ENCODE measurements around the gene POFUT2. TPM values are rescaled to one million over a fixed set of nuclear protein-coding genes. Genes with fewer than 3 reads are reported as not detected.

Gene POFUT2
- total RNA-seq, 1 donor from 2014 or later: 22.5 TPM

DNA sequence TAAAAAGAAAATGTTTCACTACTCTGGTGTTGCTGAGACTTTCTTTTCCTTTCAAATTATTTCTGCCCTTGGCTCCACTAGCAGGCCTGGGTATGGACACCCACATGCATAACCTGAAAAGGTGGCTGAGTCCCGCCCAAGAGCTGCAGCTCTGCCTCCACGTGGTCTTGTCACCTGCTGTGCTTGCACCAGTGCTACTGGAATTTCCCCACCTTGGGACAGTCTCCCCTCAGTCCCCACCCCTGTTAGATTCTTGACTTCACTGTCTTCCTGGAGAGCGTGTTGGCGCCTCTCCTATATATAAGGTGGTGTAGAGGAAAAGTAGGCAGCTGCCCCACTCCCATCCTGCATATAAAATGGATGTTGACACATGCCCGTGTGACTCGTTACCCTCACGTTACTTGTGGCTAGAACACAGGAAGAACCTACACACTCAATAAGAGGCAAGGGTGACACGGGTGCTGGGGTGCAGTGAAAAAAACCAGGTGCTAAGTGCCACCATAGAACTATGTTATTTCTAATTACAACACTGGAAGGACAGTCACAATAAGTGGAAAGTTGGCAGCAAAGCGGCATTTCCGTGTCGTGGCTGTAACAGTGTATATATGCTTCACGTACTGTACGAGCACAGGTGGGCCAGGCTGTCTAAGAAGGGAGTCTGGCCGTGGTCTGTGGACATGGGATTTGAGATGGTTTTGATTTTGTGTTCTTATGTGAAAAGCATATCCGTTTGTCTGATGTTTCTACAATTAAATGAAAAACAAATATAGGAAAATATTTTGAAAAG is 61.0 kb downstream of the POFUT2 start:
- H3K36me3 ChIP-seq (ENCODE audit: control insufficient read depth, insufficient read depth, low read length): no peaks in the 10 kb centered on the region
- no peak for DNase-seq (ENCODE audit: low read depth)
- H3K4me3 ChIP-seq (ENCODE audit: low read depth, low read length): no peak overlapping the region
- no peaks in the 10 kb centered on the region for H3K27me3 ChIP-seq (ENCODE audit: control insufficient read depth, insufficient read depth, low read length)
- no peak for TF ChIP-seq CTCF (IDR thresholded peaks at IDR 0.05; ENCODE audit: insufficient read depth, low read length, poor library complexity, severe bottlenecking)

GRCh38 chr21:45225741-45226327 is 61.9 kb downstream of the POFUT2 start:
- no peak for TF ChIP-seq CTCF (IDR thresholded peaks at IDR 0.05; ENCODE audit: insufficient read depth, low read length, poor library complexity, severe bottlenecking)
- no peaks in the 10 kb centered on the region for H3K36me3 ChIP-seq (ENCODE audit: control insufficient read depth, insufficient read depth, low read length)
- H3K27me3 ChIP-seq (ENCODE audit: control insufficient read depth, insufficient read depth, low read length): no peaks in the 10 kb centered on the region
- no peak for DNase-seq (ENCODE audit: low read depth)
- no peak overlapping the region for H3K4me3 ChIP-seq (ENCODE audit: low read depth, low read length)

DNA sequence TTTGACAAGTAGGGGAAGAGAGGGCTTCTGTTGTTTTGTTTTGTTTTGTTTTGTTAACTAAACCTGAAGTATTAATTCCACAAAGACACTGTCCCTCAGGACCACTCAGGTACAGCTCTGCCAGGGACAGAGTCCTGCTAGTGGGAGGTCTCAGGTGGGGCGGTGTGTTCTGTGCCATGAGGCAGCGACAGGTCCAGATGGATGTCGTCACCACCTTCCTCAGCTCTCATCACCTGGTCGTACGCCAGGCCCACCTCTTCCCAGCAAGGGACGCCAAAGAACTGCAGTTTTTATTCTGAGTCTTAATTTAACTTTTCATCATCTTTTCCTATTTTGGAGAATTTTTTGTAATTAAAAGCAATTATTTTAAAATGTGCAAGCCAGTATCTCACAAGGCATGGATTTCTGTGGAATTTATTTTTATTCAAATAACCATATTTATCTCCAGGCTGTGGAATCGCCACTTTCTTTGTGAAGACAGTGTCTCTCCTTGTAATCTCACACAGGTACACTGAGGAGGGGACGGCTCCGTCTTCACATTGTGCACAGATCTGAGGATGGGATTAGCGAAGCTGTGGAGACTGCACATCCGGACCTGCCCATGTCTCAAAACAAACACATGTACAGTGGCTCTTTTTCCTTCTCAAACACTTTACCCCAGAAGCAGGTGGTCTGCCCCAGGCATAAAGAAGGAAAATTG is 62.5 kb downstream of the POFUT2 start:
- Histone ChIP-seq H3K27me3 (ENCODE audit: control insufficient read depth, insufficient read depth, low read length) (no peaks in the 10 kb centered on the region), H3K4me3 (ENCODE audit: low read depth, low read length) (no peak overlapping the region), H3K36me3 (ENCODE audit: control insufficient read depth, insufficient read depth, low read length) (no peaks in the 10 kb centered on the region)
- DNase-seq (ENCODE audit: low read depth): no peak
- no peak for TF ChIP-seq CTCF (IDR thresholded peaks at IDR 0.05; ENCODE audit: insufficient read depth, low read length, poor library complexity, severe bottlenecking)

- DNase-seq (ENCODE audit: low read depth): no peak
- H3K36me3 ChIP-seq (ENCODE audit: control insufficient read depth, insufficient read depth, low read length): no peaks in the 10 kb centered on the region
- no peak overlapping the region for H3K4me3 ChIP-seq (ENCODE audit: low read depth, low read length)
- no peaks in the 10 kb centered on the region for H3K27me3 ChIP-seq (ENCODE audit: control insufficient read depth, insufficient read depth, low read length)
- TF ChIP-seq CTCF (IDR thresholded peaks at IDR 0.05; ENCODE audit: insufficient read depth, low read length, poor library complexity, severe bottlenecking): no peak
Measured at GRCh38 chr21:45224189-45224938, 63.3 kb downstream of the POFUT2 start.

DNA sequence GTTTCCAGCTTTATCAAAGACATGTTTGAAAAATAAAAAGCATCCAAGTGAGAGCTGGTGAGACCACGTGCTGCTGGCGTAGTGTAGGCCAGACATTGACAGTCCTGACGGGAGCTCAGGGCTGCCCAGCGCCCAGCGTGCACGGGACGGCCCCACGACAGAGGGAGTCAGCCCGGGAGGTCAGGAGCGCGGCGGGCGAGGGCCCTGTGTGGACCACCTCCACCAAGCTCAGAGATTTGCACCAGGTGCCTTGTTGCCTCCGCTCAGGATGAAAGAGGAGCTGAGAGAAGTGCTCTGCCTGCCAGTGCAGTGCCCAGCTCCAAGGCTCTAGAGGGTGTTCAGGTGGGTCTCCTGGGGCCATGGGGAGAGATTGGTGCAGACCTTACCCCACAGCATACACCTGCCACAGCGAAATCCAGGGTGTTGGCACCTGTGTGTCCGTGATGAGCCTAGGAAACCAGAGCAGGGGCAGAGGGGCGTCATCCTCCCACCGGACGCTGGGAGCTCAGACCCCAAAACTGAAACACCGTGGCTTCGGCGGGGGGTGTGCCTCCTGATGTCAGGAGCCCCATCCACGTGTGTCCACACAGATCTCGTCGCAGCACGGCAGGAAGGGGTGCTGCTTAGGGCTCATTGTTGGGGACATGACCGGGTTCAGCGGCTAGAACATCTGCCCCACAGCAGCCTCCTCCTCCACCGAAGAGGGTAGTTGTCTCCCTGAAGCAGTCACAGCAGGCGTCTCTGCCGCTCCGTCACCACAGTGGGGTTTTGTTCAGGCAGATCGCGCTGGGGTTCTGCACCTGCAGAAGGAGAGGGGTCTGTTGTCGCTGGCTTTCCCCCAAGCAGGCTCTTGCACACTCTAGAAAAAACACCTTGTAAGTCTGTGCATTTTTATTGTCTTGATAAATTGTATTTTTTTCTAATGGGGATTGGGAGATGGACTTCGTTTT is 64.2 kb downstream of the POFUT2 start:
- Histone ChIP-seq H3K27me3 (ENCODE audit: control insufficient read depth, insufficient read depth, low read length) (no peaks in the 10 kb centered on the region), H3K4me3 (ENCODE audit: low read depth, low read length) (no peak overlapping the region), H3K36me3 (ENCODE audit: control insufficient read depth, insufficient read depth, low read length) (no peaks in the 10 kb centered on the region)
- TF ChIP-seq CTCF (IDR thresholded peaks at IDR 0.05; ENCODE audit: insufficient read depth, low read length, poor library complexity, severe bottlenecking): no peak
- no peak for DNase-seq (ENCODE audit: low read depth)

Measured in kidney epithelial cell (primary cell).